ENCODE measurements around the gene EXOSC5.
"Not testable (repeated sequence)": the region's sequence is repeated elsewhere in the genome, so short reads cannot be mapped to it uniquely, and the experiment has no call there.

The EXOSC5 gene

DNA sequence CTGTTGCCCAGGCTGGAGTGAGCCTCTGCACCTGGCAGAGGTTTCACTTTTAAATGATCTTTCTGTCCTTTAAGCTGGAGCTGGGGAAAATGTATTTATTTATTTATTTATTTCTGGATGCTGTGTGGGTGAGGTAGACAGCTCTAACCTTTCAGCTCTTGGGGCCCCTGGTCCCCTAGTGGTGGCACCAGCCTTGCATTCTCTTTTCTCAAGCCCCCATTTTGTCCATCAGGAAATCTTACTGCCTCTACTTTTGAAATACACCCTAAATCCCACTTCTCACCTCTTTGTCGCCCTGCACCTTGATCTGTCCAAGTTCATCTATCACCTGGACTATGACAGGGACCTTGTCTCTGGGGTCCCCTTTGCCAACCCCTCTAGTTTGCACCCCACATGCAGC lies 31.1 kb downstream of the EXOSC5 start:
- no peak for DNase-seq (ENCODE audit: low spot score)

- no peak for DNase-seq (ENCODE audit: low spot score)
These were observed 32.4 kb downstream of the EXOSC5 start for GRCh38 chr19:41364524-41365391.

GRCh38 chr19:41363753-41364523 lies 33.2 kb downstream of the EXOSC5 start, which contains the start of gene B9D2:
TSS of gene B9D2 (minus strand) at chr19:41364149. CDS start at chr19:41363519, 630 bp downstream.
- DNase-seq (ENCODE audit: low spot score): peak; percentile 98

DNA sequence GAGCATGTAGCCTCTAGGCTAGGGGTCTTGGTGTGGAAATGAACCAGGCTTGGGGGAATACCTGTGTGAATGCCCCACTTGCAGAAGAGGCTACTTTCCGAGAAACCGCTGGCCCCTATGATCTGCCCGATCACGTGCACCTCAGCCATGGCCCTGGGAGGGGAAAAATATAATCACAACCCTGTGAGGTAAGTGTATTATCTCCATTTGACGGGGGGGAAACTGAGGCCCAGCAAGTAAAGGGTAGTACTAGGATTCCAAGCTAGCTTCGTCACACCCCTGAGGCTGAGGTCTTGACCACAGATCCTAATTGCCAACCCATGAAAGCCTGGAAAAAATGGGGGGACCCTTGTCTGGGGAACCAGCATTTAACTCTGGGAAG lies 33.8 kb downstream of the EXOSC5 start:
- no peak for DNase-seq (ENCODE audit: low spot score)

DNA sequence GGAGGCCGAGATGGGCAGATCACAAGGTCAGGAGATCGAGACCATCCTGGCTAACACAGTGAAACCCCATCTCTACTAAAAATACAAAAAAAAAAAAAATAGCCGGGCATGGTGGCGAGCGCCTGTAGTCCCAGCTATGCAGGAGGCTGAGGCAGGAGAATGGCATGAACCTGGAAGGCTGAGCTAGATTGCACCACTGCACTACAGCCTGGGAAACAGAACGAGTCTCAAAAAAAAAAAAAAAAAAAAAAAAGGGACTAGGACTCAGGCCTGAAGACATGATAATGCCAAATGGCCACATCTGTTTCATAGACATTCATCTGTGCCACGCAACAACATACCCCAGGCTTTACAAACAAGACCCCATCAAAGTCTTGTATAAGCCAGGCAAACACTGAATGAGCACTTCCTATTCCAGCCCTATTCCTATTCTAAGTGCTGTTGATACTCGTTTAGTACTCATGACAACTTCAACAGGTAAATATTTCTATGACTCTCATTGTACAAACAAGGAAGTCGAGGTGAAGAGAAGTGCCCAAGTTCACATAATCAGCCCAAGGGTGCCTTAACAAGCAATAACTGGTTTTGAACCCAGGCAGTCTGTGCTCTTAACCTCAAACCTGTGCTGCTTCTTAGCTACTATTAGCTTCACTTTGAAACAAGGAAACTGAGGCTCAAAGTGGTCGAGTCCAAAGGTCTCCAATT lies 34.9 kb downstream of the EXOSC5 start:
- DNase-seq (ENCODE audit: low spot score): no peak

DNA sequence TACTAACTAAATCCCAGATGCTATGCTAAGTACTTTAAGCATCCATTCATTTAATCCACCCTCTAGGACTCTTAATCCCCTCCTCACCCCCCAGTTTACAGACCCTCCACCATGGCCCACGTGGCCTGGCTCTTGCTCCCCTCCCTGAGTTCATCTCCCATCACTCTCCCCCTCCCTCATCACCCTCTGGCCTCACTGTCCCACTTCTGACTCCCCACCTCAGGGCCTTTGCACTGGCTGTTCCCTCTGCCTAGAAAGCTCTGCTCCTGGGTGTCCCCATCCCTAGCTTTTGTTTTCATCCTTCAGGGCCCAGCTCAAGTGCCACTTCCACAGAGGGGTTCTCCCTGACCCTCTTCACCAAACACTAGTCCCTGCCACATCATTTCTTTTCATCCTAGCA lies 37.4 kb downstream of the EXOSC5 start:
- DNase-seq (ENCODE audit: low spot score): no peak

- no peak for DNase-seq (ENCODE audit: low spot score)
These were observed 39.4 kb downstream of the EXOSC5 start for GRCh38 chr19:41357746-41358145.

DNA sequence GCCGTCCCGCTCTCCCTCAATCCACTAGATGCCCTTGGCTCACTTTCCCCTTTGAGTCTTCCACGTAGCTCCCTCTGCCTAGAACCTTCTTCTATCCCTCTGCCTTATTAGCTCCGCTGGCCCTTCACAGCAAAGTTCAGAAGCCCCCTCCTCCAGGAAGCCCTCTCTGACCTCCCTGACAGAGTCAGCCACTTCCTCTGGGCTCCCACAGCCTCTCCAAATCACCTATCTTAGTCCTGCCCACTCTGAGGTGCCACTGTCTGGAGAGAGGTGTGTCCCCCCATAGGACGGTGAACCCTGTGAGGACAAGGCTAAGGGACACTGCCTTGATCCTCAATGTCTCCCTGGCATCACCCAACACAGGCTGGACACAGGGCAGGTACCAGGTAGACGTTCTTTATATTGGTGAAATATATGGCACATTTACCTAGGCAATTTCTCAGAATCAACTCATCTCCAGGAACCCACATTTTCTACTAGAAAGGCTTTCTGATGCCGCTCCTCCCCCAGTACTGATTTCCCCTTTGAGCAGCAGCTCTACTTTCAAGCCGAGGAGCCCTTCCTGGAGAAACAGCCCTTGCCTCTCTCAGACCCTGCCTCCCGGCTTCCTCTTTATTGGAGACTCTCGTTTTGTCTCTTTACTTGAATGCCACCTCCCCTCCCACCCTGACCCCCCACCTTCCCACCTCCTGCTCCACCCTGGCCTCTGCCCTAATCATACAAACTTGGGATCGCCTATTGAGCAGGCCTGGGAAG lies 40.0 kb downstream of the EXOSC5 start:
- DNase-seq (ENCODE audit: low spot score): no peak

DNA sequence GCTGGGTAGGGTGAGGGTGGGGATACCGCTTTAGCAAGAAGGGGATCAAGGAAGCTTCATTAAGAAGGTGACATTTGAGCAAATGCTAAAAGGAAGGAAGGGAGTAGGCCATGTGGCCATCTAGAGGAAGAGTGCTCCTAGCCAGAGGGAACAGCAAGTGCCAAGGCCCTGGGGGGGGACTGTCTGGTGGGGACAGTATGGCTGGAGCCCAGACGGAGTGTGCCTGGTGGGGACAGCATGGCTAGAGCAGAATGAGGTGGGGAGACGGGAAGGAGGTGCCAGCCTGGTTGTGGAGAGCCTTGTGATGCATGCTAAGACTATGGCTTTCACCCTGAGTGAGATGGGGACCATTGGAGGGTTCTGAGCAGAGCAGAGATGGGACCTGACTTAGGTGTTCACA lies 41.4 kb downstream of the EXOSC5 start:
- DNase-seq (ENCODE audit: low spot score): no peak

DNA sequence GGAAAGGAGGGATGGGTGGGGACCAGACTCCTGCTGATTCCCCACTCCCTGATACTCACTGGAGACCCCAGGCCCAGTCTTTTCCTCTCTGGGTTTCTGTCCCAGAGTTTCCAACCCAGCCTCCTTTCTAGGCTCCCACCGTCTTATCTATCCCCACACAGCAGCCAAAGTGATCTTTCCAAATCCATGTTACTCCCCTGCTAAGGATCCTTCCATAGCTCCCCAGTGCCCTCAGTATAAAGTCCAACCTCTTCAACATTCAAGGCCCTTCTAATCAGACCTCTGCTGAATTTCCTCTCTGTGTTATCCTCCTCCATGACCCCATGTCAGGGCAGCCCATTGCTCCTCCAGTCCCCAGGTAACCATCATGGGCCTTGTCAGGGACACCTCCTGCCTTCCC lies 42.1 kb downstream of the EXOSC5 start:
- DNase-seq (ENCODE audit: low spot score): no peak

DNA sequence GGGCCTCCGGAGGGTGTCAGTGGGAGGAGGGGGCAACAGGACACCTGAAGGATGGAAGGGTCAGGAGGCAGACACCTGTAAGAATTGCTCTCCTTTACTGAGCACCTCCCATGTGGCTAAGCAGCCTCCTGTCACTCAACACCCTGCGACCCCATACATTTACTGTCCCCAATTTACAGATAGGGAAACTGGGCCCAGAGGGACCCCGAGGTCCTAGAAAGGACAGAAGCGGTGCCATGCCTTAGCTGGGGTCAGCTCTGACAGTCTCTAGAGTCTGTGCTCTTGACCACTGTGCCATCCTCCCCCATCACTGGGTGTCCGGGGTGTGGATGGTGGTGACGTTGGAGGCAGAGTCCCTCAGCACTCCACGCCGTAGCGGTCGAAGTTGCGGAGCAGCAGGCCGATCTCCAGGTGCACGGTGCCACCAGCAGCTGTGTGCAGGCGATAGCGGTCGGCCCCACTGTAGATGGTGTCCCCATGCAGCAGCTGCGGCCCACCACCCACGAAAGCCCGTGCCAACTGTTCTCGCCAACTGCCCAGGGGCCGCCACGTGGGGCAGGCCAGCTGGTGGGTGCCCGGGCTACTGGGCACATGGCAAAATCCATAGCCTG lies 42.7 kb downstream of the EXOSC5 start:
- no peak for DNase-seq (ENCODE audit: low spot score)

DNA sequence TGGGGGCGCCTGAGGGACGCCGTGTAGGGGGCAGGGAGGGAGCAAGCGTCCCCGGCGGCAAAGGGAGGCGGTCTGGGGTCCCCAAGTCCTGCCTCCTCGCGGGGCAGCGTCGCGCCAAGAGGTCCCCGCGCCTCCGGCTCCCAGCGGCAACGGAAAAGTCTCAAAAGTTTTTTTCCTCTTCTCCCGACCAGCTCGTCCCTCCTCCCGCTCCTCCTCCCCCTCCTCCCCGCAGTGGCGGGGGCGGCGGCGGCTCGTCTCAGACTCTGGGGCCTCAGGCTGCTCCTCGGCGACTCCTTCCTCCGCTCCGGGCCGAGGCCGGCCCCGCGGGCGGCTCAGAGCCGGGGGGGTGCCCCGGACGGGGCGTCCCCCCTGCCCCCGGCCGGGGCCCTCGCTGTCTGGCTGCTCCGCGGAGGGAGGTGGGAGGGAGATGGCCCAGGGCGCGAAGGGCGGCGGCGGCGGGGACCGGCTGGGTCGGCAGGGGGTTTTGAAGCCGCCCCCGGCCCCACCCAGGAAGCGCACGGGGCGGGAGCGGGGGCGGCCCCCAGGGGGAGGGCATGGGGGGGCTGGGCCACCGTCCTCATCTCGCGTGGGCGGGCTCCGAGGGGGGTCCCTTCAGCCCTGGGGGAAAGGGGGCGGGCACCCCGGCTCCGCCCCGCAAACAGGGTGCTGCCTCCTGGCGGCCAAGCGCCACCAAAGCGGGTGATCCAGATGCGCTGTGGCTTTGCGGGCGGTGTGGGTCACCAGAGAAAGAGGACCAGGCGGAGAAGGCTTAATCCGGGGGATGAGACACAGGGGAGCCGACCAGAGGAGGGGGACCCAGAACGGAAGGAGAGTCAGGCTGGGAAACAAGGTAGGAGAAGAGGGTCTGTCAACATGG lies 43.5 kb downstream of the EXOSC5 start, which contains the start of gene TGFB1:
Gene TGFB1 (minus strand): TSS at position 457 of the 877 bp plus-strand sequence. CDS start 878 bp downstream, outside the sequence.
- peak; percentile 98 for DNase-seq (ENCODE audit: low spot score)

GRCh38 chr19:41352609-41353465 lies 44.3 kb downstream of the EXOSC5 start:
- DNase-seq (ENCODE audit: low spot score): peak; percentile 69

- no peak for DNase-seq (ENCODE audit: low spot score)
These were observed 44.9 kb downstream of the EXOSC5 start for GRCh38 chr19:41352279-41352608.

DNA sequence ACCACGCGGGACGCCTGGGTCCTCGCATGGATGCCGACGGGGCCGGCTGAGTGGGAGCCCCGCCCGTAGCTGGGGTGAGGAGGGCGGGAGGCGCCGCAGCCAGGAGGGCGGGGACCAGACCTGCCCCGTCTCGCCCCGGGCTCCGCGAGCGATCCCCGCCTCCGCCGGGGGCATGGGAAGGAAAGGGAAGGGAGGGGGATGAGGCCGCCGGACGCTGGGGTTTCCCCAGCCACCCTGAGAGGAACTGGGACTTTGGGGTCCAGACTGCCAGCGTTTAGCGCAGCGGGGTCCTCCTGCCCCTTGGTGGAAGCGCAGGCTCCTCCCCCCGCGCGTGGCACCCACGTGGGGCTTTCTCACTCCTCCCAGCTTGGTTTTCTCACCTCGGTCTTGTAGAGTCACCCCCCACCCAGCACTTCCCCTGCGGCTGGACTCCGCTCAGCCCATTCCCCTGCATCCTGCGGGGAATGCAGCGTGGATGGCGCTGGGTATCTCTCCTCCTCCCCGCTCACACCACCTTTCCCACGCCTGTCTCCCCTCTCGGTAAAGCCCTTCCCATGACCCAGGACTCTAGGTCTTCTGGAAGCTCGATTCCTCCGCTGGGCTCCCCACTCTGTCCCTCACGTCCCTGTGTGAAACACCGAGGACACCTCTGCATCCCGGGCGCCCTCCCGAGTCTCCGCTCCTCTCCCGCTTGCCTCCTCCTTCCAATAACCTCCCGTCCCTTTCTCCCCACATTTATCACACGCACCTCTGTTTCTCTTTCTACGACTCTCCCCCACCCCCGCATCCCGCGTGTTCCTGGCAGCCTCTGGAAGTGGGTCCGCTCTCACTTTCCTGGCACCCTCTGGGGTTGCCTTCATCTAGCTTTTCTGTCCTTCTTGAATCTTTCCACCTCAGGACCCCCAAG lies 45.6 kb downstream of the EXOSC5 start:
- DNase-seq (ENCODE audit: low spot score): peak; percentile 75

DNA sequence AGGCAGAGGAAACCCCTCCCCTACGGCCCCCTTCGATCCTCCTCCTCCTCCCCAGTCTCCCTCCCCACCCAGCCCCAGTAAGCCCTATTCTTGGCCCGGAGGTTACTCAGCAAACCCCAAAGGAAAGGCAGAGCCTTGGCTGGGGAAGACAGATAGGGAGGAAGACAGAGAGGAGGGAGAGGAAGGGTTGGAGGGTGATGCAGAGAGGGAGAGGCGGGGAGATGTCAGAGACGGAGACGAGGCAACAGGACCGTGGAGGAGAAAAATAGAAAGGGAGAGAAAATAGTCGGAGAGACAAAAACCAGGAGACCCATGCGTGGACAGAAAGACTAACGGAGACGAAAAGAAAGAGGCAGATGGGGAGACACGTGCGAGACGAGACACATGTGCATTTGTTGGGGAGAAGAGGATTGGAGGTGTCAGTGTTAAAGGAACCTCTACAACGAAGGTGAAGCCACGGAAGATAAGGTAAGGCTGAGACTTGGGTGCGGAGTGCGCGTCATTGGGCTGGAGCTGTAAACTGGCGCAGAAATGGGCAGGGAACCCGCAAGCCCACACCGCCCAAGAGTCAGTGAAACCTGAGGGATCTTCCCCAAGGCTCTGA lies 46.3 kb downstream of the EXOSC5 start:
- DNase-seq (ENCODE audit: low spot score): no peak

DNA sequence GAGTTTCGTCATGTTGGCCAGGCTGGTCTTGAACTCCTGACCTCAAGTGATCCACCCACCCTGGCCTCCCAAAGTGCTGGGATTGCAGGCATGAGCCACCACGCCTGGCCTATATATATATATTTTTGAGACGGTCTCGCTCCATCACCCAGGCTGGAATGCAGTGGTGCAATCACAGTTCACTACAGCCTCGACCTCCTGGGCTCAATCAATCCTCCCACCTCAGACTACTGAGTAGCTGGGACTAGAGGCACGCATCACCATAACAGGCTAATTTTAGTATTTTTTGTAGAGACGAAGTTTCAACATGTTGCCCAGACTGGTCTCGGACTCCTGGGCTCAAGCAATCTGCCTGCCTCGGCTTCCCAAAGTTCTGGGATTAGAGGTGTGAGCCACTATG lies 50.2 kb downstream of the EXOSC5 start:
- not testable (repeated sequence) for DNase-seq (ENCODE audit: low spot score)

DNA sequence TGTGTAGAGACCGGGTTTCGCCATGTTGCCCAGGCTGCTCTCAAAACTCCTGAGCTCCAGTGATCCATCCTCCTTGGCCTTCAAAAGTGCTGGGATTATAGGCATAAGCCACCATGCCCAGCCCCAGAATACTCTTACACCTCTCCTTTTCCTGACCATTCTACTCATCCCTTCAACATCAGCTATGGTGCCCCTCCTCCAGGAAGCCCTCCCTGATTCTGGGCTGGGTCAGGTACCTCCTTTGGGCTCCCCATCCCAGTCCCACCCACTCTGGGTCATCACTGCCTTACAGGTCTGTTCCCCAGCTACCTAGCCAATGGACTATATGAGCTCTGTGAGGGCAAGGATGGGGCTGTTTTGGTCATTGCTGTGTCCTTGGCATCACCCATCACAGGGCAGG lies 53.0 kb downstream of the EXOSC5 start:
- no peak for DNase-seq (ENCODE audit: low spot score)
